ENCODE measurements around the gene GIPC1. TPM values are rescaled to one million over a fixed set of nuclear protein-coding genes. Genes with fewer than 3 reads are reported as not detected.

GIPC1 gene
- total RNA-seq (2022; extraction: Qiagen RNA extraction): 81.2 to 135 TPM (median 130 TPM) in 5 replicates

GRCh38 chr19:14496029-14496833 lies at the start of gene GIPC1:
TSS of gene GIPC1 (minus strand) at chr19:14496127. CDS start at chr19:14482976, 13,151 bp downstream.

DNA sequence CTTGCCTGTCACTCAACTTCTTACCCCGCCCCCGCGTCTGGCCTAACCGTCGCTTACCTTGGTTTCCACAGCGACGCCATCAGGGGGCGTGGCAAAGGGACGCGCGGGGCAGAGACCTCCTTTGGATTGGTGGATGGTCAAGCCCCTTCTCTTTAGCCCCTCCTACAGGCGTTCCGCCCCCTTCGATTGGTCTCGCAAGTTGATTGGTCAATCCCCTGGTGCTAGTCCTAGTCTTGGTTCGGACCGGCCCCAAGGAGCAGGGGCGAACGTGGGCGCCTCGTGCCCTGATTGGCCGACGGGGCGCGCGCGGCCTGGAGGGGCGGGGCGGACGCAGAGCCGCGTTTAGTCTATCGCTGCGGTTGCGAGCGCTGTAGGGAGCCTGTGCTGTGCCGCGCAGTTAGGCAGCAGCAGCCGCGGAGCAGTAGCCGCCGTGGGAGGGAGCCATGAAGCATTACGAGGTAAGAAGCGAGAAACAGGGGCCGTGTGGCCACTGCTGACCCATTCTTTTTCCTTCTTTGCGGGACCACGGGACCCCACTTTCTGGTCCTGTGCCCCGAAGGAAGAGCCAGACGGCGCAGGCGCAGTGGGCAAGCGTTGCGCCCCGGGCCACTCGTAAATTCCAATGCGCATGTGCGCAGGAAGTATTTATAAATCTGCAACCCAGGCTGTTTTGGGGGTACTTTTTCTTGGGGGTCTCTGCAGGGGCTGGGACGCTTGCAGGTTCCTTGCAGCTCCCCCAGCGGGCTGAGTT lies 33.5 kb upstream of the GIPC1 start, which contains the start of gene TECR:
Gene TECR, plus strand, starts transcription at position 341 of the 751 bp plus-strand sequence. Its CDS starts 103 bp downstream, at position 444.

GRCh38 chr19:14517840-14518505 lies 22.0 kb upstream of the GIPC1 start, which contains the start of gene DNAJB1:
TSS of gene DNAJB1 (minus strand) at chr19:14518397. CDS start at chr19:14518349, 48 bp downstream.

GRCh38 chr19:14475251-14476073 lies 20.5 kb downstream of the GIPC1 start, which contains the start of gene PTGER1:
TSS of gene PTGER1 (minus strand) at chr19:14475354. CDS start at chr19:14474320, 1,034 bp downstream.

DNA sequence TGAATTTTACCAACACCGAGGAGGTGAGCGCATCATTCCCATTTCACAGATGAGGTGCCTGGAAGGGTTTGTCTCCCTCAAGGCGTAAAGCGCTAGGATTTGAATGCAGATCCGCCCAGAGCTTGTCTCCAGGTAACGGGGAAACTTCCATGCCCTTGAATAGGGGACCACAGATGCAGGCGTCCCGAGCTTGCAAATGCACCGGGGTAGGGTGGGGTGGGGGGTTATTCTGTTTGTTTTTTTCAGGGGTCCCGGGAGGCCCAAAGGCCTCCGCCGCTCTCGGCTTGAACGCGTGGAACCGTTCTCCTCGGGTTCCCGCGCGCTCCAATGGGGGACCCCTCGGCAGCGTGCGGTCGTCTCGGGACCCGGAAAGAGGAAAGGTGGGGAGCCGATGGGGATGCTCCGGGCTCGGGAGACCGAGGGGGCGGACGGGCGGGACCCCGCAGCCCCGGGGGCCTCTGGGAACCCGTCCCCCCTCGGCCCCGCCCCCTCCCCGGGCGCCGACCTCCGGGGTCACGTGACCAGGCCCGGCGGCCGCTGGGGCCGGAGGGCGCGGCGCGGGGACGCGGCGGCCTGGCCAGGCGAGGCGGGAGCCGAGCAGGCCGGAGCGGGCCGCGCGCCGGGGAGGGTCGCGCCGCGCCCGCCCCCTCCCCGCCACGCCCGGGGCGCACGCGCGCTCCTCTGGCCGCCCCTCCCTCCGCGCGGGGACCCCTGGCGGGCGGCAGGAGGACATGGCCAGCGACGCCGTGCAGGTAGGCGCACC lies 63.0 kb downstream of the GIPC1 start, which contains the start of gene PKN1:
Gene PKN1, plus strand, starts transcription at position 516 of the 763 bp plus-strand sequence. Its CDS starts 216 bp downstream, at position 732.

Other genes starting within 250 kb of the GIPC1 start
- gene ADGRE5, start 114.7 kb downstream of the GIPC1 start, total RNA-seq (2022; extraction: Qiagen RNA extraction): 66.8 to 89.7 TPM (median 83.5 TPM) in 5 replicates
- gene DDX39A, start 76.8 kb downstream of the GIPC1 start, total RNA-seq (2022; extraction: Qiagen RNA extraction): 120 to 141 TPM (median 130 TPM) in 5 replicates
- gene PKN1, start 62.8 kb downstream of the GIPC1 start, total RNA-seq (2022; extraction: Qiagen RNA extraction): 61.3 to 74.4 TPM (median 72.2 TPM) in 5 replicates
- 0.10 to 0.15 TPM (median 0.13 TPM) in 3 of 5 replicates, not detected in the others for gene PTGER1, start 20.8 kb downstream of the GIPC1 start, total RNA-seq (2022; extraction: Qiagen RNA extraction)
- 159 to 187 TPM (median 172 TPM) in 5 replicates for gene DNAJB1, start 22.3 kb upstream of the GIPC1 start, total RNA-seq (2022; extraction: Qiagen RNA extraction)
- gene TECR, start 33.5 kb upstream of the GIPC1 start, total RNA-seq (2022; extraction: Qiagen RNA extraction): 145 to 197 TPM (median 189 TPM) in 5 replicates
- 158 to 214 TPM (median 202 TPM) in 5 replicates for gene NDUFB7, start 75.9 kb upstream of the GIPC1 start, total RNA-seq (2022; extraction: Qiagen RNA extraction)
- 0.09 TPM in 1 of 5 replicates, not detected in the others for gene CLEC17A, start 87.0 kb upstream of the GIPC1 start, total RNA-seq (2022; extraction: Qiagen RNA extraction)
- gene ADGRE3, start 178.7 kb upstream of the GIPC1 start, total RNA-seq (2022; extraction: Qiagen RNA extraction): not detected in 5 replicates
- gene ZNF333, start 193.9 kb upstream of the GIPC1 start, total RNA-seq (2022; extraction: Qiagen RNA extraction): 2.3 to 3.8 TPM (median 3.0 TPM) in 5 replicates

Data from A549 treated with CORT108297 at 1 μM for 4 hours (cell line).